HEK293 (cell line): ENCODE measurements around the gene FAM237A.

Experiments
- IKZF3 ChIP-seq: fragments of 450-650 bp; IDR thresholded peaks from 2 replicates; pipeline ENCODE4 v1.5.0; 2018; ENCODE audit warnings: missing biosample characterization, mild to moderate bottlenecking, missing genetic modification characterization, moderate library complexity
- ZBTB8A ChIP-seq: fragments of 450-650 bp; formaldehyde crosslinking; IDR thresholded peaks from 2 replicates; pipeline ENCODE4 v1.5.1; 2016; ENCODE audit warnings: missing biosample characterization, missing genetic modification characterization
- ZNF140 ChIP-seq: fragments of 450-650 bp; formaldehyde crosslinking; IDR thresholded peaks from 2 replicates; pipeline ENCODE4 v1.5.1; 2016; ENCODE audit warnings: missing biosample characterization, missing genetic modification characterization
- ZNF391 ChIP-seq: fragments of 450-650 bp; formaldehyde crosslinking; IDR thresholded peaks from 2 replicates; pipeline ENCODE4 v1.5.1; 2016; ENCODE audit warnings: low read depth, missing biosample characterization, missing genetic modification characterization, borderline replicate concordance
- TF ChIP-seq, protein P1 (sequence below): fragments of 450-650 bp; formaldehyde crosslinking; IDR thresholded peaks from 2 replicates; pipeline ENCODE4 v1.5.1; 2016; ENCODE audit warnings: missing biosample characterization, missing genetic modification characterization
- TF ChIP-seq, protein P2 (sequence below): fragments of 450-650 bp; formaldehyde crosslinking; IDR thresholded peaks from 2 replicates; pipeline ENCODE4 v1.5.1; 2016; ENCODE audit warnings: missing biosample characterization, missing genetic modification characterization

DNA sequence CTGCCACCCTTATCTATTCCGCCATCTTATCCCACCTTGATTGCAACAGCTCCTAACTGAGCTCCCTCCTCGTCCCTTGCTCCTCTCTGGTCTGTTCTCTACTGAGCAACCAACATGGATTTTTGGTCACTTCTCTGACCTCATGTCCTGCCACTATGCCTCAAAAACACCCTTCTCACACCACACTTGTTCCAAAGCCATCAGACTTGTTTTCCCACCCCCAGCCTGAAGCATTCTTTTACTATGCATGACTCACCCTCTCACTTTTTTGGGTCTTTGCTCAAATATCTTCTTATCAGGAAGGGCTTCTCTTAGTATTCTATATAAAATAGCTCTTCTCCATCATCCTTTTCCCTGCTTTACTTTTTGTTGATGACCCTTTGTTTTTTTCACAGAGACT is 2.7 kb upstream of the FAM237A start:
- TF ChIP-seq ZNF140 (tag by site-specific recombination) (no peak), ZBTB8A (no peak), ZNF391 (no peak), IKZF3 (tag by site-specific recombination) (no peak)
- TF ChIP-seq, protein P1, sequence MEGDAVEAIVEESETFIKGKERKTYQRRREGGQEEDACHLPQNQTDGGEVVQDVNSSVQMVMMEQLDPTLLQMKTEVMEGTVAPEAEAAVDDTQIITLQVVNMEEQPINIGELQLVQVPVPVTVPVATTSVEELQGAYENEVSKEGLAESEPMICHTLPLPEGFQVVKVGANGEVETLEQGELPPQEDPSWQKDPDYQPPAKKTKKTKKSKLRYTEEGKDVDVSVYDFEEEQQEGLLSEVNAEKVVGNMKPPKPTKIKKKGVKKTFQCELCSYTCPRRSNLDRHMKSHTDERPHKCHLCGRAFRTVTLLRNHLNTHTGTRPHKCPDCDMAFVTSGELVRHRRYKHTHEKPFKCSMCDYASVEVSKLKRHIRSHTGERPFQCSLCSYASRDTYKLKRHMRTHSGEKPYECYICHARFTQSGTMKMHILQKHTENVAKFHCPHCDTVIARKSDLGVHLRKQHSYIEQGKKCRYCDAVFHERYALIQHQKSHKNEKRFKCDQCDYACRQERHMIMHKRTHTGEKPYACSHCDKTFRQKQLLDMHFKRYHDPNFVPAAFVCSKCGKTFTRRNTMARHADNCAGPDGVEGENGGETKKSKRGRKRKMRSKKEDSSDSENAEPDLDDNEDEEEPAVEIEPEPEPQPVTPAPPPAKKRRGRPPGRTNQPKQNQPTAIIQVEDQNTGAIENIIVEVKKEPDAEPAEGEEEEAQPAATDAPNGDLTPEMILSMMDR (tag by site-specific recombination): no peak
- TF ChIP-seq, protein P2, sequence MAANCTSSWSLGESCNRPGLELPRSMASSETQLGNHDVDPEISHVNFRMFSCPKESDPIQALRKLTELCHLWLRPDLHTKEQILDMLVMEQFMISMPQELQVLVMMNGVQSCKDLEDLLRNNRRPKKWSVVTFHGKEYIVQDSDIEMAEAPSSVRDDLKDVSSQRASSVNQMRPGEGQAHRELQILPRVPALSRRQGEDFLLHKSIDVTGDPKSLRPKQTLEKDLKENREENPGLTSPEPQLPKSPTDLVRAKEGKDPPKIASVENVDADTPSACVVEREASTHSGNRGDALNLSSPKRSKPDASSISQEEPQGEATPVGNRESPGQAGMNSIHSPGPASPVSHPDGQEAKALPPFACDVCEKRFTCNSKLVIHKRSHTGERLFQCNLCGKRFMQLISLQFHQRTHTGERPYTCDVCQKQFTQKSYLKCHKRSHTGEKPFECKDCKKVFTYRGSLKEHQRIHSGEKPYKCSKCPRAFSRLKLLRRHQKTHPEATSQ (tag by site-specific recombination): no peak
